Stimulated activated CD4-positive, alpha-beta T cell treated with anti-CD3 and anti-CD28 coated beads, TNF-alpha, amount 100 ng/mL, for 1 hour (primary cell): ENCODE measurements around the gene LTB4R.

Experiments
- DNase-seq, 3 donors: peaks; one replicate each; pipeline ENCODE4 v3.0.0-alpha.2; 2020; ENCODE audit warnings: low read depth in 3 of 3, low spot score in 1 of 3

LTB4R gene

GRCh38 chr14:24366721-24367513 is 55.6 kb downstream of the LTB4R start:
- DNase-seq, result peak in 1 of 3 donors; percentile 3
